CD4-positive, alpha-beta T cell treated with Interferon alpha-2 for 1 hour (primary cell): ENCODE results near the gene VARS1.
"Not testable (repeated sequence)": the region's sequence is repeated elsewhere in the genome, so short reads cannot be mapped to it uniquely, and the experiment has no call there.

Experiments used
- DNase-seq, 2 donors: peaks; one replicate each; pipeline ENCODE4 v3.0.0-alpha.2; 2020 to 2022

The VARS1 gene

GRCh38 chr6:31821301-31822035 lies 25.9 kb upstream of the VARS1 start:
- no peak for DNase-seq

- DNase-seq = not testable (repeated sequence)
Measured at GRCh38 chr6:31820399-31820798, 24.8 kb upstream of the VARS1 start.

- DNase-seq = no peak
Measured at GRCh38 chr6:31819871-31820299, 24.3 kb upstream of the VARS1 start.

GRCh38 chr6:31817929-31818511 lies 22.5 kb upstream of the VARS1 start:
- peak in 1 of 2 donors; percentile 31 for DNase-seq

- peak in 1 of 2 donors; percentile 63 for DNase-seq
Measured at GRCh38 chr6:31817133-31817928, 21.8 kb upstream of the VARS1 start.

- peak; percentile 86 for DNase-seq
Measured at GRCh38 chr6:31815025-31815838, 19.7 kb upstream of the VARS1 start, which contains the start of the genes HSPA1A and HSPA1L. Gene HSPA1A, plus strand, starts transcription at chr6:31815543. Its CDS starts 214 bp downstream, at chr6:31815757. Gene HSPA1L, minus strand, starts transcription at chr6:31815283. Its CDS starts 3,311 bp downstream, at chr6:31811972.

- DNase-seq = peak; percentile 73 to 81
Measured at GRCh38 chr6:31814677-31815024, 19.1 kb upstream of the VARS1 start.

GRCh38 chr6:31813465-31813849 lies 17.9 kb upstream of the VARS1 start:
- DNase-seq = no peak

- DNase-seq = no peak
Measured at GRCh38 chr6:31811645-31812044, 16.1 kb upstream of the VARS1 start.

- not testable (repeated sequence) for DNase-seq
Measured at GRCh38 chr6:31808599-31808998, 13.0 kb upstream of the VARS1 start.

- DNase-seq = peak; percentile 98
Measured at GRCh38 chr6:31806470-31807272, 11.1 kb upstream of the VARS1 start, which contains the start of gene LSM2. Gene LSM2, minus strand, starts transcription at chr6:31806966. Its CDS starts 209 bp downstream, at chr6:31806757.

- DNase-seq = no peak
Measured at GRCh38 chr6:31805939-31806469, 10.5 kb upstream of the VARS1 start.

- DNase-seq = not testable (repeated sequence)
Measured at GRCh38 chr6:31801031-31801927, 5.7 kb upstream of the VARS1 start.

GRCh38 chr6:31799781-31800180 lies 4.2 kb upstream of the VARS1 start:
- DNase-seq = no peak

- peak; percentile 53 to 65 for DNase-seq
Measured at GRCh38 chr6:31797588-31797987, 2.0 kb upstream of the VARS1 start.

- no peak for DNase-seq
Measured at GRCh38 chr6:31796993-31797385, 1.4 kb upstream of the VARS1 start.

- no peak for DNase-seq
Measured at GRCh38 chr6:31794866-31795615, 511 bp downstream of the VARS1 start.

GRCh38 chr6:31794294-31794865 lies 1.2 kb downstream of the VARS1 start:
- DNase-seq = no peak

GRCh38 chr6:31793927-31794245 lies 1.7 kb downstream of the VARS1 start:
- DNase-seq = not testable (repeated sequence)
